IPS-NIHi7 (cell line): Measurements from ENCODE around the gene HCN1.
"Not testable (repeated sequence)": the region's sequence is repeated elsewhere in the genome, so short reads cannot be mapped to it uniquely, and the experiment has no call there.

Experiments used
- DNase-seq: peaks from one replicate; pipeline ENCODE4 v3.0.0; 2012; ENCODE audit warnings: mixed read lengths; ENCODE audit errors: extremely low spot score

HCN1 gene

GRCh38 chr5:45417285-45417998, 278.7 kb downstream of the HCN1 start:
- no peak for DNase-seq

GRCh38 chr5:45414620-45415573, 281.3 kb downstream of the HCN1 start:
- no peak for DNase-seq

- no peak for DNase-seq
These were observed 284.1 kb downstream of the HCN1 start for GRCh38 chr5:45411971-45412612.

GRCh38 chr5:45410304-45410995, 285.7 kb downstream of the HCN1 start:
- DNase-seq = no peak

GRCh38 chr5:45408067-45408466, 288.1 kb downstream of the HCN1 start:
- no peak for DNase-seq

GRCh38 chr5:45402804-45403455, 293.2 kb downstream of the HCN1 start:
- DNase-seq = no peak

GRCh38 chr5:45399041-45399440, 297.1 kb downstream of the HCN1 start:
- peak; percentile 14 for DNase-seq

GRCh38 chr5:45385321-45386058, 310.7 kb downstream of the HCN1 start:
- DNase-seq = peak; percentile 17

GRCh38 chr5:45383985-45384384, 312.2 kb downstream of the HCN1 start:
- no peak for DNase-seq

- DNase-seq = no peak
These were observed 313.6 kb downstream of the HCN1 start for GRCh38 chr5:45382583-45382982.

GRCh38 chr5:45376417-45376816, 319.8 kb downstream of the HCN1 start:
- DNase-seq = no peak

- DNase-seq = no peak
These were observed 323.6 kb downstream of the HCN1 start for GRCh38 chr5:45372629-45373028.

- not testable (repeated sequence) for DNase-seq
These were observed 324.8 kb downstream of the HCN1 start for GRCh38 chr5:45371423-45371822.

GRCh38 chr5:45355189-45355992, 340.8 kb downstream of the HCN1 start:
- no peak for DNase-seq

GRCh38 chr5:45336464-45336863, 359.7 kb downstream of the HCN1 start:
- DNase-seq = no peak

GRCh38 chr5:45335978-45336377, 360.2 kb downstream of the HCN1 start:
- peak; percentile 7 for DNase-seq

- no peak for DNase-seq
These were observed 360.8 kb downstream of the HCN1 start for GRCh38 chr5:45335346-45335745.

GRCh38 chr5:45334939-45335338, 361.2 kb downstream of the HCN1 start:
- no peak for DNase-seq

GRCh38 chr5:45312627-45313026, 383.6 kb downstream of the HCN1 start:
- not testable (repeated sequence) for DNase-seq

- no peak for DNase-seq
These were observed 400.9 kb downstream of the HCN1 start for GRCh38 chr5:45295231-45295630.
